Trophoblast cell (in vitro differentiated cells and primary cell): ENCODE data around the gene SNX6.

Experiments
- DNase-seq, 2 donors: peaks; one replicate each; pipeline ENCODE4 v3.0.0-alpha.2; 2016
- H2AFZ ChIP-seq: 2 replicates; pipeline ENCODE4 v1.6.1; 2013; ENCODE audit warnings: low read length, moderate library complexity, mild to moderate bottlenecking; ENCODE audit not compliant: insufficient read depth, poor library complexity
- H2AK5ac ChIP-seq: 2 replicates; pipeline ENCODE4 v1.6.1; 2013; ENCODE audit warnings: mild to moderate bottlenecking, low read length
- H2BK120ac ChIP-seq: 2 replicates; pipeline ENCODE4 v1.6.1; 2013; ENCODE audit warnings: low read length, mild to moderate bottlenecking, moderate library complexity; ENCODE audit not compliant: insufficient read depth, poor library complexity
- H2BK12ac ChIP-seq: 2 replicates; pipeline ENCODE4 v1.6.1; 2013; ENCODE audit warnings: mild to moderate bottlenecking, low read length, moderate library complexity
- H2BK5ac ChIP-seq: 2 replicates; pipeline ENCODE4 v1.6.1; 2013; ENCODE audit warnings: low read length, low read depth, moderate library complexity, mild to moderate bottlenecking; ENCODE audit not compliant: poor library complexity
- H3K14ac ChIP-seq: 2 replicates; pipeline ENCODE4 v1.6.1; 2013; ENCODE audit warnings: mild to moderate bottlenecking, low read length
- H3K18ac ChIP-seq: 2 replicates; pipeline ENCODE4 v1.6.1; 2013; ENCODE audit warnings: mild to moderate bottlenecking, low read length
- H3K23ac ChIP-seq: 2 replicates; pipeline ENCODE4 v1.6.1; 2013; ENCODE audit warnings: low read length
- H3K27ac ChIP-seq: 2 replicates; pipeline ENCODE4 v1.5.1; 2013; ENCODE audit warnings: low read depth, mild to moderate bottlenecking, inconsistent platforms, low read length, moderate library complexity
- H3K27me3 ChIP-seq: 2 replicates; pipeline ENCODE4 v1.6.1; 2013; ENCODE audit warnings: inconsistent platforms, mild to moderate bottlenecking, low read length, moderate library complexity; ENCODE audit not compliant: insufficient read depth
- H3K36me3 ChIP-seq, 2 experiments: 1 replicate in 1 of 2; 2 replicates in 1 of 2; pipeline ENCODE4 v1.6.1; 2013; ENCODE audit warnings: low read length in 2 of 2, mild to moderate bottlenecking in 2 of 2, moderate library complexity in 1 of 2; ENCODE audit not compliant: insufficient read depth in 2 of 2, control insufficient read depth in 1 of 2
- H3K4ac ChIP-seq: 2 replicates; pipeline ENCODE4 v1.6.1; 2013; ENCODE audit warnings: low read depth, mild to moderate bottlenecking, low read length, moderate library complexity
- H3K4me1 ChIP-seq, 2 experiments: 1 replicate in 1 of 2; 2 replicates in 1 of 2; pipeline ENCODE4 v1.6.1; 2013; ENCODE audit warnings: low read length in 2 of 2, mild to moderate bottlenecking in 2 of 2, moderate library complexity in 1 of 2; ENCODE audit not compliant: insufficient read depth in 2 of 2, control insufficient read depth in 1 of 2
- H3K4me2 ChIP-seq: 2 replicates; pipeline ENCODE4 v1.6.1; 2013; ENCODE audit warnings: inconsistent platforms, mild to moderate bottlenecking, low read length, moderate library complexity
- H3K4me3 ChIP-seq: 2 replicates; pipeline ENCODE4 v1.5.1; 2013; ENCODE audit warnings: mild to moderate bottlenecking, low read depth, low read length, inconsistent platforms
- H3K79me1 ChIP-seq: one replicate; pipeline ENCODE4 v1.6.1; 2013; ENCODE audit warnings: low read length
- H3K79me2 ChIP-seq: 2 replicates; pipeline ENCODE4 v1.6.1; 2013; ENCODE audit warnings: low read length, mild to moderate bottlenecking; ENCODE audit not compliant: control insufficient read depth, insufficient read depth, poor library complexity
- H3K9ac ChIP-seq: 2 replicates; pipeline ENCODE4 v1.6.1; 2013; ENCODE audit warnings: mild to moderate bottlenecking, low read length
- H3K9me3 ChIP-seq: 2 replicates; pipeline ENCODE4 v1.6.1; 2013; ENCODE audit warnings: low read depth, mild to moderate bottlenecking, control low read depth, inconsistent platforms, low read length; ENCODE audit not compliant: insufficient read depth
- H4K12ac ChIP-seq: 2 replicates; pipeline ENCODE4 v1.6.1; 2013; ENCODE audit warnings: low read depth, mild to moderate bottlenecking, low read length, moderate library complexity
- H4K8ac ChIP-seq: 2 replicates; pipeline ENCODE4 v1.6.1; 2013; ENCODE audit warnings: low read depth, mild to moderate bottlenecking, low read length, moderate library complexity
- H4K91ac ChIP-seq: one replicate; pipeline ENCODE4 v1.6.1; 2013; ENCODE audit warnings: low read depth, mild to moderate bottlenecking, low read length, moderate library complexity
- WGBS: extraction: QIAGEN DNeasy Blood & Tissue Kit; methylation state at CpG from one replicate; pipeline ENCODE4 v1.1.7; 2013; ENCODE audit warnings: missing lambda C conversion rate; ENCODE audit not compliant: insufficient read length, insufficient coverage; ENCODE audit errors: extremely low coverage; 5-methylcytosine and 5-hydroxymethylcytosine counted together

SNX6 gene

GRCh38 chr14:34665785-34666435, 36.0 kb upstream of the SNX6 start:
- Histone ChIP-seq H2AFZ (no peak overlapping the region), H3K79me1 (no peaks in the 10 kb centered on the region), H4K91ac (no peak overlapping the region), H3K27me3 (no peaks in the 10 kb centered on the region), H2BK12ac (no peak overlapping the region), H3K18ac (no peak overlapping the region), H3K36me3 (no peaks in the 10 kb centered on the region), H3K27ac (no peak overlapping the region), H3K14ac (no peak overlapping the region), H3K9me3 (no peaks in the 10 kb centered on the region), H2BK5ac (no peak overlapping the region), H4K12ac (no peak overlapping the region), H3K23ac (no peak overlapping the region), H3K79me2 (no peaks in the 10 kb centered on the region), H3K4me1 (no peaks in the 10 kb centered on the region), H3K4ac (no peak overlapping the region), H2AK5ac (no peak overlapping the region), H4K8ac (no peak overlapping the region), H3K4me3 (no peak overlapping the region), H3K4me2 (no peak overlapping the region), H3K9ac (no peak overlapping the region), H2BK120ac (no peak overlapping the region)
- peak in 1 of 2 donors; percentile 46 for DNase-seq
- WGBS = no CpG with 5 or more reads among the region's 2 CpGs

DNA sequence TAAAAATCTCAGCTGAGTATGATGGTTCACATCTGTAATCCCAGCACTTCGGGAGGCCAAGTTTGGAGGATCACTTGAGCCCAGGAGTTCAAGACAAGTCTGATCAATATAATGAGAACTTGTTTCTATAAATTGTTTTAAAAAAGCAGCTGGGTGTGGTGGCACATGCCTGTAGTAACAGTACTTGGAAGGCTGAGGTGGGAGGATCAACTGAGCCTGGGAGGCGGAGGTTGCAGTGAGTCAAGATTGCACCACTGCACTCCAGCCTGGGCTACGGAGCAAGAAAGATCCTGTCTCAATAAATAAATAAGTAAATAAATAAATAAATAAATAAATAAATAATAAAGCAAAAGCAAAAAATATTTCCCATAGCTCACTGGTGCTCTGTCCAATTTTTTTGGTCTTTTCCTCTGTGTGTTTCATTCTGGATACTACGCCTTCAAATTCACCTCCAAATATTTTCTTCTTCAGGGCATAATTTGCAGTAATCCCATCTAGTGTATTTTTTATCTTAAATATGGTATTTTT, 32.7 kb upstream of the SNX6 start:
- Histone ChIP-seq H3K9ac (no peak overlapping the region), H3K14ac (no peak overlapping the region), H3K36me3 (no peaks in the 10 kb centered on the region), H3K27ac (no peak overlapping the region), H3K4me3 (no peak overlapping the region), H4K12ac (no peak overlapping the region), H3K79me2 (no peaks in the 10 kb centered on the region), H3K18ac (no peak overlapping the region), H4K91ac (no peak overlapping the region), H2BK120ac (no peak overlapping the region), H2AFZ (no peak overlapping the region), H2BK12ac (no peak overlapping the region), H3K4ac (no peak overlapping the region), H2BK5ac (no peak overlapping the region), H3K79me1 (no peaks in the 10 kb centered on the region), H3K4me2 (no peak overlapping the region), H4K8ac (no peak overlapping the region), H3K4me1 (no peaks in the 10 kb centered on the region), H3K23ac (no peak overlapping the region), H2AK5ac (no peak overlapping the region), H3K27me3 (no peaks in the 10 kb centered on the region), H3K9me3 (no peaks in the 10 kb centered on the region)
- WGBS = no CpG with 5 or more reads among the region's 4 CpGs
- DNase-seq = no peak

DNA sequence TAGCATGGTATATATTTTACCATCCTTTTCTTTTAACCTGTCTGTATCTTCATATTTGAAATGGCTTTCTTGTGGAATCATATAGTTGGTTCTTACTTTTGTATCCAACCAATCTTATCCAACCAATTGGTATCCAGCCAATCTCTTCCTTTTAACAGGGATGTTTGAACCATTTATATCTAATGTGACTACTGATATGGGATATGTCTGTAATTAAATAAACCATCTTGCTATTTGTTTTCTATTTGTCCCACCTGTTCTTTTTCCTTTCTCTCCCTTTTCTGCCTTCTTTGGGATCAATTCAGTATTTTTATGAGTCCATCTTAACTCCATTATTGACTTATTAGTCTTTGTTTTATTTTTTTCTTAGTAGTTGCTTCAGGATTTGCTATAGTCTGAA, 30.8 kb upstream of the SNX6 start:
- Histone ChIP-seq H3K27ac (no peak overlapping the region), H4K8ac (no peak overlapping the region), H3K9ac (no peak overlapping the region), H3K79me2 (no peaks in the 10 kb centered on the region), H2AK5ac (no peak overlapping the region), H2BK5ac (no peak overlapping the region), H3K27me3 (no peaks in the 10 kb centered on the region), H3K9me3 (no peaks in the 10 kb centered on the region), H2AFZ (no peak overlapping the region), H3K18ac (no peak overlapping the region), H3K4me2 (no peak overlapping the region), H3K23ac (no peak overlapping the region), H4K12ac (no peak overlapping the region), H3K4me1 (no peaks in the 10 kb centered on the region), H3K79me1 (no peaks in the 10 kb centered on the region), H3K4ac (no peak overlapping the region), H3K36me3 (no peaks in the 10 kb centered on the region), H4K91ac (no peak overlapping the region), H3K4me3 (no peak overlapping the region), H2BK120ac (no peak overlapping the region), H3K14ac (no peak overlapping the region), H2BK12ac (no peak overlapping the region)
- DNase-seq = no peak

DNA sequence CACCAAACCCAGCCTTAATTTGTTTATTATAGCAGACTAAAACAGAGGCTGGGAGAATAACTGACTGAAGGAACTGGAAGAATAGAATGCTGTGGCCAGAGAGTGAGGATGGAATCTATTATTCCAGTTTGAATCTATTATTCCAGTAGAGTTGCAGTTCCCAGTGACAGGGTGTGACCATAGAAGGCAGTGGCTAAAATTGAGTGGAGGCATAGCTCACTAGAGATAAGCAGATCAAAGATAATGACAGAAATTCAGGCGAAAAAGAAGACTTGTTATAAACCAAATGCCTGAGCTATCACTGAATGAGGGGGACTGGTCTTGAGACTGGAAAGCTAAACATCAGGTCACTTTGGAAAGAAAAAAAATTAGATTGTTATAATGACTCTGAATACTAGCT, 26.0 kb upstream of the SNX6 start:
- Histone ChIP-seq H3K79me2 (no peaks in the 10 kb centered on the region), H2AK5ac (no peak overlapping the region), H3K4me1 (peaks cover 0 to 4% of the 10 kb centered on the region in 2 experiments), H4K91ac (no peak overlapping the region), H3K23ac (no peak overlapping the region), H3K18ac (no peak overlapping the region), H3K27ac (no peak overlapping the region), H3K14ac (no peak overlapping the region), H2BK120ac (no peak overlapping the region), H3K4ac (no peak overlapping the region), H3K9ac (no peak overlapping the region), H3K27me3 (no peaks in the 10 kb centered on the region), H2BK12ac (no peak overlapping the region), H3K79me1 (peaks cover 2% of the 10 kb centered on the region), H3K36me3 (no peaks in the 10 kb centered on the region), H4K8ac (no peak overlapping the region), H2BK5ac (no peak overlapping the region), H4K12ac (no peak overlapping the region), H2AFZ (no peak overlapping the region), H3K4me2 (no peak overlapping the region), H3K9me3 (no peaks in the 10 kb centered on the region), H3K4me3 (no peak overlapping the region)
- WGBS = no CpG with 5 or more reads among the region's 1 CpG
- DNase-seq = no peak
